Stomach (tissue), 9 donors: ENCODE measurements around the gene RECQL5. TPM values are rescaled to one million over a fixed set of nuclear protein-coding genes. Genes with fewer than 3 reads are reported as not detected.

Source experiments
- DNase-seq, 2 donors: peaks; one replicate each; pipeline versions ENCODE4 v3.0.0 to v3.0.0-alpha.2; 2013 to 2019
- H3K27ac ChIP-seq, 5 donors: fragments of 200-600 bp in 4 of 5; sonication (generic) in 4 of 5; one replicate each; pipeline ENCODE4 v1.5.1; 2013 to 2019; ENCODE audit warnings: mild to moderate bottlenecking in 1 of 5, moderate library complexity in 1 of 5
- H3K27me3 ChIP-seq, 3 donors: fragments of 200-600 bp; sonication (generic); one replicate each; pipeline ENCODE4 v1.5.1; 2017 to 2019; ENCODE audit warnings: mixed run types in 1 of 3
- H3K36me3 ChIP-seq, 4 donors: fragments of 200-600 bp; sonication (generic); 1 replicate in 3 of 4; 2 replicates in 1 of 4; pipeline ENCODE4 v1.5.1; 2016 to 2019
- H3K4me1 ChIP-seq, 4 donors: fragments of 200-600 bp; sonication (generic); one replicate each; pipeline ENCODE4 v1.5.1; 2016 to 2019
- H3K4me3 ChIP-seq, 4 donors: fragments of 200-600 bp; sonication (generic) in 3 of 4; one replicate each; pipeline ENCODE4 v1.5.1; 2016 to 2019; ENCODE audit warnings: mild to moderate bottlenecking in 1 of 4
- H3K9me3 ChIP-seq, 4 donors: fragments of 200-600 bp; sonication (generic); one replicate each; pipeline ENCODE4 v1.5.1; 2016 to 2019
- CTCF ChIP-seq, 7 experiments: fragments of 450-650 bp in 4 of 7; fragments of 200-600 bp in 3 of 7; sonication (generic) in 3 of 7; IDR thresholded peaks; one replicate each; pipeline ENCODE4 v1.5.1; 2016 to 2019; ENCODE audit warnings: antibody characterized with exemption in 7 of 7, control low read depth in 2 of 7, mild to moderate bottlenecking in 1 of 7
- EP300 ChIP-seq: sonication (generic); formaldehyde crosslinking; IDR thresholded peaks from one replicate; pipeline ENCODE4 v1.6.1; 2017; ENCODE audit warnings: antibody characterized with exemption
- POLR2A ChIP-seq, 4 donors: fragments of 450-650 bp; IDR thresholded peaks; one replicate each; pipeline ENCODE4 v1.6.1; 2016; ENCODE audit warnings: antibody characterized with exemption in 4 of 4, control low read depth in 2 of 4, mild to moderate bottlenecking in 1 of 4, moderate library complexity in 1 of 4
- POLR2AphosphoS5 ChIP-seq, 3 donors: sonication (generic); formaldehyde crosslinking; IDR thresholded peaks; one replicate each; pipeline ENCODE4 v1.6.1; 2016; ENCODE audit warnings: antibody characterized with exemption in 3 of 3
- WGBS, 5 donors: extraction: QIAGEN DNeasy Blood & Tissue Kit in 3 of 5; methylation state at CpG; one replicate each; pipeline versions ENCODE4 v1.1.5 to v1.1.7; 2013 to 2018; 5-methylcytosine and 5-hydroxymethylcytosine counted together
- intact Hi-C: fragments of 100-400 bp; cut with DNase I; formaldehyde crosslinking; loops from one replicate; pipeline ENCODE4 v1.15.1; 2023; ENCODE audit warnings: low total_unique reads
- polyA plus RNA-seq, 3 donors: library from polyadenylated mRNA; stranded (reverse); fragments of 200-250 nt; gene quantifications; one replicate each; pipeline ENCODE4 v1.2.3, GENCODE V29; 2013
- total RNA-seq, 5 donors: library from RNA; depleted of rRNA; stranded (reverse); fragments of >200 nt; gene quantifications; one replicate each; pipeline versions ENCODE4 v1.1.0 to v1.2.3, GENCODE V29; 2014 to 2016
- donor health status: healthy with polysubstance abuse.
- donor health status: Bipolar disorder and iron deficiency.
- donor health status: healthy.

The RECQL5 gene
- total and polyA plus RNA-seq, 8 donors: 21.4 to 229 (median 48.7) TPM

DNA sequence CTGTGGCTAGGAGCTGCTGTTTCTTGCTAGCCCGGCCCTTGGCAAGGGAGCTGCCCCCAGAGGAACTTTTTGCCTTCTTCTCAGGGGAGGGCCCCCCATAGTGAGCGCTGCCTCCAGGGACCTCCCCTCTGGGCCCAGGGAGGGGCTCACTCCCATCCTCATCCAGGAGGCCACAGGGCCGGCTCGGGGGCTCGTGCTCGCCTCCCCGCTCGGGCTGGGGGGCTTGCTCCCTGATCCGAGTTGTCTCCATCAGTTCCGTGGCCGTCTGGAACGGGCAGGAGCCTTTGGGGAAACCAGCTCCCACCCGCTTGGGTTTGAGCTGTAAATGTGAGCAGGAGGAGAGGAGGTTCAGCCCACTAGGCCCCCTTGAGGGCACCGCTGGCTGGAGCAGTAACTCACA is 37.8 kb downstream of the RECQL5 start:
- H3K27ac ChIP-seq: no peak overlapping the region
- no peak for DNase-seq
- H3K4me1 ChIP-seq: peaks cover 13 to 19% (median 18%) of the 10 kb centered on the region in 4 donors
- TF ChIP-seq POLR2AphosphoS5 (IDR thresholded peaks at IDR 0.05): no peak
- TF ChIP-seq POLR2A (IDR thresholded peaks at IDR 0.05): no peak
- TF ChIP-seq EP300: no peak
- no peak overlapping the region for H3K4me3 ChIP-seq
- intact Hi-C loops: no loop called here
- H3K9me3 ChIP-seq: no peaks in the 10 kb centered on the region
- H3K27me3 ChIP-seq: no peaks in the 10 kb centered on the region
- peaks cover 22 to 73% (median 71%) of the 10 kb centered on the region in 4 donors for H3K36me3 ChIP-seq
- 74 to 88% (median 84%) methylated on average over 8 to 14 of the region's 14 CpGs for WGBS, 5 donors

DNA sequence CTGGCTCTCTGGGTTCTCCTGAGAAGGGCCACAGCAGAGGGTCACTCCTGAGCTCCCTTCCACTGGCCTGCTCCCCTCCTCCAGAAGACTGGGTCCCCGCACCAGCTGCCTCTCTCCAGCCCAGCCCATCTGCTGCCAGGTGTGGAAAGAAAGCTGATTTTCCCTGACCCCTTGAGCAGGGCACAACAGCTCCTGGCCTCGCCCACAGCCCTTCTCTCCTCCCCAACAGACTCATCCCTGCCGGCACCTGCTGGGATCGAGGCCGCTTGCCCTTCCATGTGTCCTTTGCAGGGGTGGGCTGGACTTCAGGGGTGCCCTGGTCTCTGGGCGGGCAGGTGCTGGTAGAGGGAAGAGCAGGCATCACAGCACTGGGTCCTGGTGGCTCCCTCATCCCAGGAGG is 38.5 kb downstream of the RECQL5 start:
- H3K36me3 ChIP-seq: peaks cover 22 to 80% (median 78%) of the 10 kb centered on the region in 4 donors
- H3K27ac ChIP-seq: no peak overlapping the region
- DNase-seq: no peak
- intact Hi-C loops: no loop called here
- H3K27me3 ChIP-seq: no peaks in the 10 kb centered on the region
- no peak overlapping the region for H3K4me3 ChIP-seq
- peaks cover 5 to 11% (median 11%) of the 10 kb centered on the region in 4 donors for H3K4me1 ChIP-seq
- TF ChIP-seq CTCF (IDR thresholded peaks at IDR 0.05) (no peak), POLR2AphosphoS5 (IDR thresholded peaks at IDR 0.05) (no peak), EP300 (no peak), POLR2A (IDR thresholded peaks at IDR 0.05) (no peak)
- H3K9me3 ChIP-seq: no peaks in the 10 kb centered on the region
- WGBS, 5 donors: 78 to 92% (median 86%) methylated on average over 5 to 6 of the region's 6 CpGs

GRCh38 chr17:75627094-75627493 is 39.9 kb downstream of the RECQL5 start:
- Histone ChIP-seq H3K4me3 (no peak overlapping the region), H3K36me3 (peaks cover 22 to 91% (median 85%) of the 10 kb centered on the region in 4 donors), H3K4me1 (no peaks in the 10 kb centered on the region), H3K9me3 (no peaks in the 10 kb centered on the region), H3K27me3 (no peaks in the 10 kb centered on the region), H3K27ac (no peak overlapping the region)
- WGBS, 5 donors: 92 to 96% (median 94%) methylated on average over 8 to 10 of the region's 10 CpGs
- DNase-seq: no peak
- intact Hi-C loops: no loop called here
- no peak for TF ChIP-seq POLR2AphosphoS5 (IDR thresholded peaks at IDR 0.05)
- no peak for TF ChIP-seq CTCF (IDR thresholded peaks at IDR 0.05)
- TF ChIP-seq EP300: no peak
- TF ChIP-seq POLR2A (IDR thresholded peaks at IDR 0.05): no peak

GRCh38 chr17:75626496-75627038 is 40.4 kb downstream of the RECQL5 start:
- 82 to 84% (median 83%) methylated on average over 5 to 11 of the region's 11 CpGs for WGBS, 5 donors
- no peak overlapping the region for H3K27ac ChIP-seq
- DNase-seq: no peak
- peaks cover 22 to 97% (median 91%) of the 10 kb centered on the region in 4 donors for H3K36me3 ChIP-seq
- H3K27me3 ChIP-seq: no peaks in the 10 kb centered on the region
- no peak overlapping the region for H3K4me3 ChIP-seq
- no peaks in the 10 kb centered on the region for H3K9me3 ChIP-seq
- TF ChIP-seq POLR2A (IDR thresholded peaks at IDR 0.05): no peak
- TF ChIP-seq POLR2AphosphoS5 (IDR thresholded peaks at IDR 0.05): no peak
- TF ChIP-seq CTCF (IDR thresholded peaks at IDR 0.05): no peak
- no peak for TF ChIP-seq EP300
- H3K4me1 ChIP-seq: no peaks in the 10 kb centered on the region
- intact Hi-C loops: no loop called here

GRCh38 chr17:75625813-75626486 is 41.0 kb downstream of the RECQL5 start:
- no peaks in the 10 kb centered on the region for H3K4me1 ChIP-seq
- no peak overlapping the region for H3K4me3 ChIP-seq
- TF ChIP-seq EP300 (no peak), POLR2AphosphoS5 (IDR thresholded peaks at IDR 0.05) (no peak), CTCF (IDR thresholded peaks at IDR 0.05) (peak in 4 of 7 experiments; percentile 28 to 45 (median 34)), POLR2A (IDR thresholded peaks at IDR 0.05) (no peak)
- DNase-seq: peak in 1 of 2 donors; percentile 70
- H3K27ac ChIP-seq: no peak overlapping the region
- no peaks in the 10 kb centered on the region for H3K27me3 ChIP-seq
- intact Hi-C loops: no loop called here
- no peaks in the 10 kb centered on the region for H3K9me3 ChIP-seq
- H3K36me3 ChIP-seq: peaks cover 22 to 99% (median 90%) of the 10 kb centered on the region in 4 donors
- 82 to 86% (median 84%) methylated on average over 12 to 15 of the region's 15 CpGs for WGBS, 5 donors
